Adrenal gland (tissue), 5 donors: ENCODE data around the gene CTRB2.

Source experiments
- CTCF ChIP-seq, 6 experiments: fragments of 450-650 bp in 4 of 6; fragments of 200-600 bp in 2 of 6; sonication (generic) in 1 of 6; IDR thresholded peaks; 1 replicate in 5 of 6; 2 replicates in 1 of 6; pipeline versions ENCODE4 v1.5.1 to v1.8.0; 2016 to 2021; ENCODE audit warnings: antibody characterized with exemption in 6 of 6, mild to moderate bottlenecking in 2 of 6, moderate library complexity in 1 of 6
- POLR2A ChIP-seq, 2 donors: fragments of 450-650 bp; IDR thresholded peaks; one replicate each; pipeline ENCODE4 v1.6.1; 2017; ENCODE audit warnings: antibody characterized with exemption in 2 of 2, mild to moderate bottlenecking in 2 of 2, moderate library complexity in 1 of 2
- donor health status: DM: no; HTN: no; CAD: no.

DNA sequence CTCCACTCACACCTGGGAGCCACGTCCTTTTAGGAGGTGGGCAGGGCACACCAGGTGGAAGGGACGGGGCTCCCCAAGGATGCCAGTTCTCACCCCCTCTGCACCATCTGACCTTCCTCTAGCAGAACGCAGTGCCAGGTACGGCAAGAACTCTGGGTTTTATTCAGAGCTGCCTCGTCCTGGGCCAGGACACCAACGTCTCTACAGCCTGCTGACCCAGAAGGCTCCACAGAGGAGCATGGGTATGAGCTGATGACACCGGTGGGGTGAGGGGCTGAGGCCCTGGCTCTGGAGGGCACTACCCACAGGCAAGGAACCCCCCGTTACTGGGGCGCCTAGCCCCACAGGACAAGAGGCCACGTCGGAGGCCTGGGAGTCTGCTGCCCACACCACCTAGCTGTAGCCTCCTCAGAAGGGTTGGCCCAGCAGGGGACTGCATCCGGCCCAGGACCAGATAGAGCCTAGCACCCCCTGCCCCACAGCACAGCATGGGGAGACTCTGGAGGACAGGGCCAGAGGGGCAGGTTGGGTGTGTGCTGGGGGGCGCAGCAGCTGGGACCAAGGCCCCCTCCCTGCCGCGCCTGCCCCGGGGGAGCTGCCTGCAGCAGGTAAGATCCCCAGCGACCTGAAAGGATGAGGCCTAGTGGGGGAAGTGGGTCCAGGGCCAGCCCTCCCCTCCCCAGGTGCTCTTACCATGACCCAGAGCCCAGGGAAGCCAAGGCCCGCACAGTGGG is 30.6 kb upstream of the CTRB2 start:
- TF ChIP-seq CTCF (IDR thresholded peaks at IDR 0.05) = no peak
- no peak for TF ChIP-seq POLR2A (IDR thresholded peaks at IDR 0.05)
